ENCODE results near the gene DYNLRB1. TPM values are rescaled to one million over a fixed set of nuclear protein-coding genes. Genes with fewer than 3 reads are reported as not detected.

Gene DYNLRB1
- total and polyA plus RNA-seq, 9 of the 15 experiments (the other 6 are each of a cell fraction or from before 2014, with no cell fraction given) = 48.7 to 358 (median 121) TPM

DNA sequence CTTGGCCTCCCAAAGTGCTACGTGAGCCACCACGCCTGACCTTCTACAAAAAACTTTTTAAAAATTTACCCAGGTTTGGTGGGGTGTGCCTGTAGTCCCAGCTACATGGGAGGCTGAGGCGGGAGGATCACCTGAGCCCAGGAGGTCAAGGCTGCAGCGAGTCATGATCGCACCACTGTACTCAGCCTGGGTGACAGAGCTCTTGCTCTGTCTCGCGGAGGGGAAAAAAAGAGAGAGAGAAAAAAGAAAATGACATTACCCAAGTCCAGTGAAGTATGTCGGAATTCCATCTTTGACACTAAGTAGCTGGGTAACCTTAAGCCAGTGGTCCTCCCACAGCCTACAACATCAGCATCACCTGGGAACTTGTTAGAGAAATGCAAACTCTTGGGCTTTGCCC, 23.5 kb downstream of the DYNLRB1 start:
- peaks cover 0 to 3% of the 10 kb centered on the region in 2 experiments; a peak in 2 of 5 replicates for H3K4me1 ChIP-seq (replicated peaks in 1 of 2; ENCODE audit: control insufficient read depth in 2 of 2, insufficient read depth in 2 of 2, low read length in 2 of 2)
- no TSS peak for BruUV-seq (replicated peaks)
- POLR2A ChIA-PET = interaction anchor here (1.2 to 1.9 kb wide), 2 partner anchors 166 to 230 kb away, joined by 4 to 7 read pairs; no protein-coding TSS in a partner anchor
- WGBS (ENCODE audit: insufficient coverage, low coverage, missing lambda C conversion rate) = 91% methylated on average over 8 of the region's 8 CpGs
- H4K20me1 ChIP-seq (replicated peaks; ENCODE audit: control insufficient read depth, insufficient read depth, low read length) = no peaks in the 10 kb centered on the region
- intact Hi-C loops (cut with micrococcal nuclease) (loop anchor here (5.0 kb wide), 3 partner anchors 228 to 347 kb away; no protein-coding TSS in a partner anchor), in situ Hi-C loops (cut with MboI) (loop anchor here (10.0 kb wide), 1 partner anchor 165 kb away; the partner anchor contains the start of gene TP53INP2)
- H2AFZ ChIP-seq (ENCODE audit: low read depth, low read length) = no peak overlapping the region
- DNase-seq (ENCODE audit: extremely low read depth in 1 of 4, low spot score in 3 of 4) (no peak), FAIRE-seq (no peak), ATAC-seq (no peak)
- no peaks in the 10 kb centered on the region for H3K9me1 ChIP-seq (ENCODE audit: control insufficient read depth, insufficient read depth, low read length)
- no peaks in the 10 kb centered on the region for H3K79me2 ChIP-seq (ENCODE audit: control insufficient read depth, insufficient read depth, low read length)
- H3K4me3 ChIP-seq = no peak overlapping the region
- H3K4me2 ChIP-seq (ENCODE audit: insufficient read depth, low read length) = no peak overlapping the region
- H3K9me3 ChIP-seq (replicated peaks; ENCODE audit: control insufficient read depth, insufficient read depth, low read depth, low read length) = no peaks in the 10 kb centered on the region
- H3K27me3 ChIP-seq (ENCODE audit: control insufficient read depth in 2 of 2, insufficient read depth in 2 of 2, low read length in 2 of 2) = no peaks in the 10 kb centered on the region
- CTCF ChIA-PET (ENCODE audit: low intra/inter-chr PET ratio) = no interaction called here
- H3K36me3 ChIP-seq (ENCODE audit: control insufficient read depth, insufficient read depth, low read length) = peaks cover 55% of the 10 kb centered on the region
- no peak overlapping the region for H3K9ac ChIP-seq (ENCODE audit: insufficient read depth in 1 of 2, low read depth in 2 of 2, low read length in 2 of 2)
- no peak overlapping the region for H3K27ac ChIP-seq (ENCODE audit: extremely low read depth, low read depth, low read length)
- TF ChIP-seq HNRNPUL1 (IDR thresholded peaks at IDR 0.05; ENCODE audit: low read length) (no peak), ELF2 (CRISPR knock-in tag; IDR thresholded peaks at IDR 0.05) (no peak), TAF1 (IDR thresholded peaks at IDR 0.05; ENCODE audit: control insufficient read depth, extremely low read depth, insufficient read depth, low read length, severe bottlenecking) (no peak), TARDBP (IDR thresholded peaks at IDR 0.05) (no peak), HINFP (tag; conservative IDR thresholded peaks at IDR 0.05; ENCODE audit: low read depth) (no peak), CREB5 (CRISPR knock-in tag; IDR thresholded peaks at IDR 0.05) (no peak), ATF4 (CRISPR knock-in tag; IDR thresholded peaks at IDR 0.05) (no peak), NR2C1 (IDR thresholded peaks at IDR 0.05) (no peak), NR2C1 (tag; IDR thresholded peaks at IDR 0.05) (no peak), CC2D1A (IDR thresholded peaks at IDR 0.05) (no peak), GATA2 (CRISPR knock-in tag; IDR thresholded peaks at IDR 0.05) (no peak), MEIS2 (IDR thresholded peaks at IDR 0.05; ENCODE audit: partially characterized antibody) (no peak), ZNF699 (CRISPR knock-in tag; IDR thresholded peaks at IDR 0.05; ENCODE audit: insufficient replicate concordance) (no peak)

Data from K562 (cell line).